HUES64 (cell line): ENCODE measurements around the gene BLCAP.
A peak's percentile ranks its signal among the peaks of the same experiment; 100 is the strongest.

Source experiments
- H3K27ac ChIP-seq: 2 replicates; pipeline ENCODE4 v1.7.0; 2013; ENCODE audit warnings: low read depth, low read length, inconsistent platforms
- H3K27me3 ChIP-seq: 2 replicates; pipeline ENCODE4 v1.6.1; 2013; ENCODE audit warnings: mild to moderate bottlenecking, low read length; ENCODE audit not compliant: insufficient read depth
- H3K36me3 ChIP-seq: 2 replicates; pipeline ENCODE4 v1.6.1; 2013; ENCODE audit warnings: mild to moderate bottlenecking, low read length; ENCODE audit not compliant: insufficient read depth
- H3K4me1 ChIP-seq: 2 replicates; pipeline ENCODE4 v1.6.1; 2013; ENCODE audit warnings: mild to moderate bottlenecking, low read length, moderate library complexity; ENCODE audit not compliant: insufficient read depth
- H3K4me3 ChIP-seq: 2 replicates; pipeline ENCODE4 v1.5.1; 2013; ENCODE audit warnings: mild to moderate bottlenecking, low read length, moderate library complexity
- H3K9ac ChIP-seq: 2 replicates; pipeline ENCODE4 v1.6.1; 2013; ENCODE audit warnings: mild to moderate bottlenecking, low read depth, low read length
- H3K9me3 ChIP-seq: 2 replicates; pipeline ENCODE4 v1.6.1; 2013; ENCODE audit warnings: low read depth, low read length; ENCODE audit not compliant: insufficient read depth
- WGBS: fragments of 150-250, 120-280 bp; methylation state at CpG from one replicate; pipeline ENCODE4 v1.1.7; 2013; ENCODE audit warnings: missing lambda C conversion rate; 5-methylcytosine and 5-hydroxymethylcytosine counted together

BLCAP gene

DNA sequence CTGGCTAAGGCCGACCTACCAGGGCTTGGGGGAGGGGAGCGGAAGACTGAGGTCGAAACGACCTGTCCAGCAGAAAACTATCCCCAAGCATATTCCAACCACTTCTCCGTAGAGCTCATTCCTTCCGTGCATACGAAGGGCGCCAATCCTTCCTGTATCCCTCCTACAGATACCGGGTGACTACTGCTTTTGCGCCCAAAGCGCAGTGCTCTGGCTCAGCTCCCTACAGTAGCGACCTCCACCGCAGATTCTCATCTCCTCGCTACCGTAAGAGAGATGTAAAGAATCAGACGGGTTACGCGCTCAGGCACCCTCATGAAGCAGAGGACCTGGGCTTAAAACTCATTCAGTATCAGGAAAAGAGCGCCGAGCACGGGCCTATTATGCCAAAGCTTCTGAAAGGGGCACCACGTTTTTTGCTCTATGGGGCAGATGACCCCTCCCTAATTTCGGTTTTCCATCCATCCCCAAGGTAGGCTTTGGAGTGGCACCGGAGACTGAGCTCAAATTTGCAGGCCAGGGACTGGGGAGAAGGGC is 7.2 kb downstream of the BLCAP start:
- Histone ChIP-seq H3K27me3 (no peaks in the 10 kb centered on the region), H3K9ac (peak overlapping the region; percentile 19; the same call in 1 of the 2 replicates), H3K4me1 (peaks cover 45% of the 10 kb centered on the region), H3K27ac (no peak overlapping the region), H3K9me3 (no peaks in the 10 kb centered on the region), H3K4me3 (peak overlapping the region; percentile 57), H3K36me3 (peaks cover 14% of the 10 kb centered on the region)
- WGBS = 93% methylated on average over 24 of the region's 24 CpGs

- Histone ChIP-seq H3K4me3 (peak overlapping the region; percentile 57), H3K9me3 (no peaks in the 10 kb centered on the region), H3K4me1 (peaks cover 38% of the 10 kb centered on the region; the same call in 1 of the 2 replicates), H3K27ac (no peak overlapping the region; the same call in 1 of the 2 replicates), H3K27me3 (no peaks in the 10 kb centered on the region), H3K9ac (peak overlapping the region; percentile 19; the same call in 1 of the 2 replicates), H3K36me3 (peaks cover 20% of the 10 kb centered on the region)
- WGBS = 80% methylated on average over 39 of the region's 39 CpGs
Observed at GRCh38 chr20:37519508-37520418, 7.9 kb downstream of the BLCAP start.

GRCh38 chr20:37518606-37519507 is 8.8 kb downstream of the BLCAP start:
- Histone ChIP-seq H3K4me1 (peaks cover 33% of the 10 kb centered on the region; the same call in 1 of the 2 replicates), H3K4me3 (no peak overlapping the region), H3K9ac (no peak overlapping the region), H3K27ac (no peak overlapping the region), H3K27me3 (no peaks in the 10 kb centered on the region), H3K9me3 (no peaks in the 10 kb centered on the region), H3K36me3 (peaks cover 25% of the 10 kb centered on the region)
- 91% methylated on average over 30 of the region's 30 CpGs for WGBS

GRCh38 chr20:37518059-37518458 is 9.6 kb downstream of the BLCAP start:
- H3K4me1 ChIP-seq = peaks cover 33% of the 10 kb centered on the region; the same call in 1 of the 2 replicates
- no peaks in the 10 kb centered on the region for H3K27me3 ChIP-seq
- H3K27ac ChIP-seq = no peak overlapping the region
- no peak overlapping the region for H3K9ac ChIP-seq
- no peak overlapping the region for H3K4me3 ChIP-seq
- peaks cover 29% of the 10 kb centered on the region for H3K36me3 ChIP-seq
- H3K9me3 ChIP-seq = no peaks in the 10 kb centered on the region
- WGBS = 86% methylated on average over 7 of the region's 7 CpGs

DNA sequence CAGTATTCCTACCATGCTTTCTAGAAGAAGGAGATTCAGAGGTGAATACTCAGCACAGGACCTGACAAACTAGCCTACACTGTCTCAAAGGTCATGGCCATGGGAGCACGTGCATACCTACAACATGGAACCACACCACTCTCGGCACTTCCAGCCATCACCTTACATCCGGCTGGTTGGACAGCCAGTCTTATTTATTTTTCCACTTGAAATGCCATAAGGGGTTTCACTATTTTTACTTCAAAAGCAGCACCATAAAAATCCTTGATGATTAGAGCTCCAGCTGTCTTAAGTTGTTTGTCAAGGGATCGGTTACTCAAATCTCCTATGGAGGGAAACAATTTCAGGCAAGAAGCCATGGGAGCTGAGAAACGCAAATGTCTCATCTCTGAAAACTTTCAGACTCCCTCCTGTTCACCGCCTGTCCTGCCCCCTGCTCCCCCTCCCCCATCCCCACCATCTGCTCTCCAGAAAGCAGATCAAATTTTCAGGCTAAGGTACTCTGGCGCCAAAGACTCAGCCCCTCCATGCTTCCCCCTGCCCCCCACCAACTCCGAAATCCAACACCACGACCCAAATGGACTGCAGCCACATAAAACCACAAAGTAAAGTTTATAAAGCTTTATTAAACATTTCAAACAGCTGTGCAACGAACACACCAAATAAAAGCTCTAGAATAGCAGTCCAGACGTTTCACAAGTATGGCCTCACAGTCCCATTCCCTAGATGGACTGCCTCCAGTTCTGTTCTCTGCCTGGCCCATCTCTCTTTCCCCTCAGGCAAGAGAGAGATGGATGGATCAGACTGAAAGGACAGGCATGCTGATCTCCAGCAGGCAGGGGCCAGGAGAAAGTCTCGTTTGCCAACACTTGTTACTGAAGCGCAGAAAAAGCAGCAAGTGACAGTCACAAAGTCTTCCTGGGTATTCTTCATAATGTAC is 10.6 kb downstream of the BLCAP start:
- Histone ChIP-seq H3K9me3 (no peaks in the 10 kb centered on the region), H3K4me1 (peaks cover 33% of the 10 kb centered on the region; the same call in 1 of the 2 replicates), H3K27me3 (no peaks in the 10 kb centered on the region), H3K27ac (no peak overlapping the region), H3K36me3 (peaks cover 29% of the 10 kb centered on the region), H3K4me3 (no peak overlapping the region), H3K9ac (no peak overlapping the region)
- WGBS = 80% methylated on average over 13 of the region's 13 CpGs

GRCh38 chr20:37515876-37516275 is 11.8 kb downstream of the BLCAP start:
- Histone ChIP-seq H3K27ac (no peak overlapping the region), H3K4me3 (no peak overlapping the region)
- 88% methylated on average over 4 of the region's 4 CpGs for WGBS

DNA sequence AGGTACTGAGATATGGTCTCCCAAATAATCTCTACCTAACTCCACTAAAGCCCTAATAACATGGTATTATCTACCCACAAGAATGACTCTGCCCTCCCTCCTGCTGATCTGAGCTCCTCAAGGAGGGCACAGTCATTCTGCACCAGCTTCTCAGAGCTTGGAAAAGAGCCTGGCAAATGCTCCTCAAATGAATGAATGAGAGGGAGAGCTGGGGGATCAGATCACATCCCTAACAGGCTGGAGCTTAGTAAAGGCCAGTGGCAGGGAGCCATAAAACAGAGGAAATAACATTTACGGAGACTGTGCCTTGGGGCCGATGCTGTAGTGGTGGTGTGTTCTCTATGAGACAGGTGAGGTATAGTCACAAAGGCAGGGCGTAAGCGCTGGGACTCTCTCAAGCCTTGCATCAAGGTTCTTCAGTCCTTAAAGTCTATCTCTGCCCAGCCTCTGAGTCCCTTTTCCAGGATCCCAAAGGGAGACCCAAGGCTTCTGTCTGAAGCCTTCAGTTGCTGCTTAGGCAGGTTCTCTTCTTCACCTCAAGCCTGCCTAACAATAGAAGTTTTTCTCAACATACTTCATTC is 13.8 kb downstream of the BLCAP start:
- H3K36me3 ChIP-seq = peaks cover 43% of the 10 kb centered on the region
- H3K9ac ChIP-seq = no peak overlapping the region
- no peak overlapping the region for H3K27ac ChIP-seq
- no peaks in the 10 kb centered on the region for H3K27me3 ChIP-seq
- no peaks in the 10 kb centered on the region for H3K9me3 ChIP-seq
- H3K4me1 ChIP-seq = peaks cover 25% of the 10 kb centered on the region; the same call in 1 of the 2 replicates
- no peak overlapping the region for H3K4me3 ChIP-seq
- WGBS = 93% methylated on average over 4 of the region's 4 CpGs

More at GRCh38 chr20:37515876-37516275, 11.8 kb downstream of the BLCAP start:
- Histone ChIP-seq H3K27me3 (no peaks in the 10 kb centered on the region), H3K9ac (no peak overlapping the region), H3K9me3 (no peaks in the 10 kb centered on the region), H3K36me3 (peaks cover 35% of the 10 kb centered on the region), H3K4me1 (peaks cover 33% of the 10 kb centered on the region; the same call in 1 of the 2 replicates)

- 95% methylated on average over 6 of the region's 6 CpGs for WGBS
- peaks cover 36% of the 10 kb centered on the region for H3K36me3 ChIP-seq
- H3K4me3 ChIP-seq = no peak overlapping the region
- H3K27me3 ChIP-seq = no peaks in the 10 kb centered on the region
- H3K9me3 ChIP-seq = no peaks in the 10 kb centered on the region
- no peak overlapping the region for H3K9ac ChIP-seq
- H3K27ac ChIP-seq = no peak overlapping the region
- peaks cover 8% of the 10 kb centered on the region; the same call in 1 of the 2 replicates for H3K4me1 ChIP-seq
Observed at GRCh38 chr20:37511610-37512275, 15.9 kb downstream of the BLCAP start.

- no peak overlapping the region for H3K4me3 ChIP-seq
- no peaks in the 10 kb centered on the region for H3K9me3 ChIP-seq
- WGBS = 94% methylated on average over 5 of the region's 5 CpGs
- H3K27me3 ChIP-seq = no peaks in the 10 kb centered on the region
- H3K9ac ChIP-seq = no peak overlapping the region
- H3K27ac ChIP-seq = no peak overlapping the region
- peaks cover 11% of the 10 kb centered on the region for H3K4me1 ChIP-seq
- H3K36me3 ChIP-seq = peaks cover 35% of the 10 kb centered on the region
Observed at GRCh38 chr20:37510226-37510625, 17.4 kb downstream of the BLCAP start.
